ENCODE measurements around the gene INPP5A.

DNA sequence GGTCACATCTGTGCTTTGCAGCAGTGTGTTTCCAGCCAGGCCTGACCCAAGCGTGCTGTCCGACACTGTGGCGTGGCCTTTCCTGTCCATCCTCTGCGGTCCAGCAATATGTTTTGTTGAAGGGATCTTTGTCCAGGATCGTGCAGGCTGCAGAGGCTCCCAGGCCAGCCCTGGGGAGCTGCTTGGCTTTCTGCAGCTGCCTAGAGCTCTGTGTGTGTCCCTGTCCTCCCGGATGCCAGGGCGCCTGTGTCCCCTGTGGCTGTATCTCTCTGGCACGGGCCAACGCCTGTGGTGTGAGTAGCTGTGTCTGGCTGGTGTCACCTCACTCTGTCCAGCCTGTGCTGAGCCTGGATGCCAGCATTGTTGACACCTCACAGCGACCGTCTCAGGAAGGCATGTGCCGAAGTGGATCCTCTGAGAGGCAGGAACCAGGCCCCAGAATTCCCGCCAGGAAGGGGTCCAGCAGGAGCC is 94.5 kb downstream of the INPP5A start:
- TF ChIP-seq, protein P1, sequence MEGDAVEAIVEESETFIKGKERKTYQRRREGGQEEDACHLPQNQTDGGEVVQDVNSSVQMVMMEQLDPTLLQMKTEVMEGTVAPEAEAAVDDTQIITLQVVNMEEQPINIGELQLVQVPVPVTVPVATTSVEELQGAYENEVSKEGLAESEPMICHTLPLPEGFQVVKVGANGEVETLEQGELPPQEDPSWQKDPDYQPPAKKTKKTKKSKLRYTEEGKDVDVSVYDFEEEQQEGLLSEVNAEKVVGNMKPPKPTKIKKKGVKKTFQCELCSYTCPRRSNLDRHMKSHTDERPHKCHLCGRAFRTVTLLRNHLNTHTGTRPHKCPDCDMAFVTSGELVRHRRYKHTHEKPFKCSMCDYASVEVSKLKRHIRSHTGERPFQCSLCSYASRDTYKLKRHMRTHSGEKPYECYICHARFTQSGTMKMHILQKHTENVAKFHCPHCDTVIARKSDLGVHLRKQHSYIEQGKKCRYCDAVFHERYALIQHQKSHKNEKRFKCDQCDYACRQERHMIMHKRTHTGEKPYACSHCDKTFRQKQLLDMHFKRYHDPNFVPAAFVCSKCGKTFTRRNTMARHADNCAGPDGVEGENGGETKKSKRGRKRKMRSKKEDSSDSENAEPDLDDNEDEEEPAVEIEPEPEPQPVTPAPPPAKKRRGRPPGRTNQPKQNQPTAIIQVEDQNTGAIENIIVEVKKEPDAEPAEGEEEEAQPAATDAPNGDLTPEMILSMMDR (conservative IDR thresholded peaks at IDR 0.05; ENCODE audit: low read length), result no peak
- no peak for TF ChIP-seq EZH2phosphoT487 (IDR thresholded peaks at IDR 0.05; ENCODE audit: borderline replicate concordance)

Data from Loucy (cell line).